Left renal pelvis (tissue), 4 donors: ENCODE data around the gene CREG1. TPM values are rescaled to one million over a fixed set of nuclear protein-coding genes. Genes with fewer than 3 reads are reported as not detected.
"Not testable (repeated sequence)": the region's sequence is repeated elsewhere in the genome, so short reads cannot be mapped to it uniquely, and the experiment has no call there.

Source experiments
- DNase-seq, 4 donors: peaks; one replicate each; pipeline ENCODE4 v3.0.0-alpha.2; 2013; ENCODE audit warnings: low read depth in 4 of 4, low spot score in 3 of 4
- polyA plus RNA-seq, 4 donors: library from polyadenylated mRNA; unstranded; fragments of 120-200 nt; gene quantifications; one replicate each; pipeline ENCODE4 v1.2.1, GENCODE V29; 2013; ENCODE audit not compliant: insufficient read length in 4 of 4

The CREG1 gene
- polyA plus RNA-seq: 100 to 1,000 TPM in 3 of 4 donors, 10 to 100 TPM in 1; 86.3 to 143 (median 121) TPM

DNA sequence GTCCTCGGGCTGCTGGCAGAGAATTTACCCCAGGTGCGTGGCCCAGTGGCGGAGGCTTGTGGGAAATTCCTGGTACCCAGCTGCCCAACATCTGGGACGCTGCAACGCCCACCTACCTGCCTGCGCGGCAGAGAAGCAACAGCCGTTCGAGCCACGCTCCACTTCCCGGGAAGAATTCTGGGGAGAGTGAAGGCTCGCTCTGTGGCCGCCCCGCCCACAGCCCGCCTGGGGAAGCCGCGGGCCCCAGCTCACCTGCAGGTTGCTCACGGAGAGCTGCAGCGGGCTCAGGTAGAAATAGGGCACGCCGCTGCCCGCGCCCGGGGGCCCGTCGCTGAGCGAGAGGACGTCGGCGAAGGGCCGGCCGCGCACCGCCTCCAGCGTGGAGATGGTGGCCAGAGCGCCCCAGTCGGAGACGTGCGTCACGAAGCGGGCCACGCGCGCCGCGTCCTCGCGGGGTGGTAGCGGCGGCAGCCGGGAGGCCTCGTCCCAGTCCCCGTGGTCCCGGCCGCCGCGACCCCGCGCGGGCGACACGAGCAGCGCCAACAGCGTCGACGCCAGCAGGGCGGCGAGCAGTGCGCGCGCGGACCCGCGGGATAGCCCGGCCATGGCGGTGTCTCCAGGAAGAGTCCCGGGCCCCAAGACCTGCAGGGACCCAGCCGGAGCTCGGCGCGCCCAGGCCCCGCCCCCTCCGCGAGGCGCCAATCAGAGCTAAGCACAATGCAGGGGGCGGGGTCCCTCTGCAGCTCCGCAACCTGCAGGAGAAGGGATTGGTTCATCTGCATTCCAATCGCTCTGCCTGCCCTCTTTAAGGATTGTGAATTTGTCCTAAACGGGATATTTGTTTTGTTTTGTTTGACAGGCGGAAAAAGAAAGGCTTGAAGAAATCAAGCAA lies at the start of gene CREG1:
TSS of gene CREG1 (minus strand) at position 627 of the 892 bp plus-strand sequence.
- DNase-seq: peak; percentile 75 to 88 (median 84)

DNA sequence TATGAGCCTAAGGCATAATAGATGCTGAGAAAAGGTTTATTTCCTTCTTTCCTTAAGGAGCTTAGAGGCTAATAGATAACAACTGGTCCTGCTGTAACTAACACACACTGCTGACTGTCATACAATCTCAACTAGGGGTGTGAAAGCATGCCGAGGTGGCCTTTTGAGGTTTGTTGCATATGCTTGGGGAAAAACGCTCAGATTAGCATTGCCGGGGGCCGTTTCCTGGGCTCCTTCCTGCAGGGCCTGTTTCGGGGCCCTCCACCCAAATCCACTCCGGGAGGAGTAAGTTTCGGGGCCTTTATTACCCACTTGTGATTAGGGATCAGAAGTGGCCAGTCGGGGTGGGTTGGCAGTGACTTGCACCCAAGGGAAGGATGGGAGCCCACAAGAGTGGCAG lies 49.3 kb upstream of the CREG1 start:
- no peak for DNase-seq

DNA sequence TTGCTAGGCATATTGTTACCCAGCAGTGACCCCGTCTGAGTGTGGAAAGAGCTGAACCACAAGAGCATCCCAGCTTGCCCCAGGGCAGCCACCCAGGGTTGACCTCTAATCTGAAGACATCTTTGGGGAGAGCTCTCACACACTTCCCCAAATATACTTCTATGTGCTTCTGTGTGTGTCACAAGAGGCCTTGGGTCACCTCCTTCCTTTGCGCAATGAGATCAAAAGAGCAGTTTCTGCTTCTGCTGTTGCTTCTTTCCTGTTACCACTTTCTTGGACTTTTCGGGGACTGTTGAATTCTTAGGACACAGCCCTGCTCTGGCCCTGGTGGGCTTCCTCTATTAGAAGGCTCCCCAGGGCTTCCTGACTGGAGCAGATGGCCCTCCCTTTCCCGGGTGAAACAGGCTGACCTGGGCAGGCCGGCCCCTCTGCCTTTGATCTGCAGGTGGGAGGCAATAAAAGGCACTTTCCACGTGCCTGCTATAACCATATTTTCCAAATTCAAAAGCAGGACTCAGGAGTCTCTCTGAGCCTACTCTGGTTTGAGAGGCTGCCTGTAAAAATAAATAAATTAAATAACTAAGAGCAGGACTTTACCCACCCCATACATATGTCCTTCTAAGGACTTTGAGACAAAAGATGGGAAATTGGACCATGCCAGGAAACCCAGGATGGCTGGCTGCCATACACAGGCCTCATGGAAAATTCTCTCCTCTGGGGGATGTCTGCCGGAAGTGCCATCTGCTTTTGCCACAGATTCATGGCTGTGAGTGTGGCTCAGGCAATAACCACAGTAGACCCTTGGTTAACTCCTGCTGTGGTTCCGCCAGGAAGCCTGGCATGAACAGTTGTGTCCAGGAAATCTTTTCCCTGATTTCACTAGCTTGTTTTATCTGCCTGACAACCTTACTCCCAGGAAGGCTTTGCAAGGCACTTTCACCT lies 48.2 kb upstream of the CREG1 start:
- no peak for DNase-seq

DNA sequence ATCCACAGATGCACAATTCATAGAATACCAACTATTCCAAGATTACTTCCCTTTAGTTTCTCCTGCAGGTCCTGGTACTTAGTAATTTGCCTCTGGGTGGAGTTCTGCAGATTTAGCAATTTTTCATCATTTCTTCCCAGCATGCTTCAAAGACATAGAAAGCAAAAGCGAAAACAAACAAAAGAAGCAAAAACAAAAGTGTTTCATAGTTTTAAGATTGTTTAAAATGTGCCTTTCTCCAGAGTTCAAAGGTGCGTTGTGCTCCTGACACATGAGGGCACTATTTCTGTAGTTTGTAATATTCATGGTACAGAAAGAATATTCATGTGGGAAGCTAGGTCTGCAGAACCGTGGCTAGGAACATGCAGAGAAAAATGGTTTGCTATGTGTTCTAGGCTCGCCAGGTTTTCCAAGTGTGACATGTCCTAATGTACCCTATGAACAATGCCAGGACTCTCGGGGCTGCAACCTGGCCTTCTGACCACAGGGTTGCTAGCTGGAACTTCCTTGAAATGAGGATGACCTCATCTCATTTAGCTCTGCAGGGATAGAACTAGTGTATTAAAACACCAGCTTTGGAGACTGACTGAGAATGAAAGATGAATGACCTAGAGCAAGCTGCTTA lies 46.5 kb upstream of the CREG1 start:
- DNase-seq: no peak

DNA sequence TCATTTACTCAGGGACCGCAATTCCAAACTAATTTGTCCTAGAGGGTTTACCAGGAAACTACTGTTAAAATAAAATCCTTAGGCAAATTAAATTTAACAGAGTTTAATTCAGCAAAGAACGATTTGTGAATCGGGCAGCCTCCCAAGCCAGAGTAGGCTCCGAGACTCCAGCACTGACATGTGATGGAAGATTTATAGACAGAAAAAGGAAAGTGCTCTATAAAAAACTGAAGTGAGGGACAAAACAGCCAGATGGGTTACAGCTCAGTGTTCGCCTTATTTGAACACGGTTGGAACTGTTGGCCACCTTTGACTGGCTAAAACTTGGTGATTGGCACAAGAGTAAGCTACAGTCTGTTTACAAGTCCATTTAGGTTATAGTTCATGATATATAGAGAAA lies 41.3 kb upstream of the CREG1 start:
- no peak for DNase-seq

DNA sequence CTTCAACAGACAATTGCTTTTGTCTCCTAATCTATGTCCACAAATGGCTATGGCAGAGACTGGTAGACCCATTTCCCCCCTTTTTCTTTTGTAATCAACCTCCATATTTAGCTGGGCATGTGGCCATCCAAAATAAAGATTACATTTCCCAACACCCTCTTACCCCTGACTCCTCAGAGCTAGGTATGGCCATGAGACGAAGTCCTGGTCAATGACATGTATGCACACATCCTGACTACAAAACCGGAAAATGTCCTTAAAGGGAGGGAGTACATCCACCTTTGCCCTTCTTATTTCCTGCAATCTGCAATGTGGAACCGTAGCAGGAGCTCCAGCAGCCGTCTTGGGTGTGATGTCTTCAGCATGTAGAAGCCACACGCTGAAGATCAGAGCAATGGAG lies 40.3 kb upstream of the CREG1 start:
- no peak for DNase-seq

DNA sequence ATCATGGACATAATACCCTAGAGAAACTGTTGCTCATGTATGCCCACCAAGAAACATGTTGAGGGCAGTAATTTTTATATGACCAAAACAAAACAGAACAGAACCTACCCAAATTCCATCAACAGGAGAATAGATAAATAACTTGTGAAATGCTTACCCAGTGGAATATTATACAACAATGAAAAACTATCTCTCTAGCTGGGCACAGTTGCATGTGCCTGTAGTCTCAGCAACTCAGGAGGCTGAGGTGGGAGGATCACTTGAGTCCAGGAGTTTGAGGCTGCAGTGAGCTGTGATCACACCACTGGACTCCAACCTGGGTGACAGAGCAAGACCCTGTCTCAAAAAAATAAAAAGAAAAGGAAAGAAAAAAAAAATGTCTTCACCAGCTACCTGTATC lies 38.9 kb upstream of the CREG1 start:
- no peak for DNase-seq

DNA sequence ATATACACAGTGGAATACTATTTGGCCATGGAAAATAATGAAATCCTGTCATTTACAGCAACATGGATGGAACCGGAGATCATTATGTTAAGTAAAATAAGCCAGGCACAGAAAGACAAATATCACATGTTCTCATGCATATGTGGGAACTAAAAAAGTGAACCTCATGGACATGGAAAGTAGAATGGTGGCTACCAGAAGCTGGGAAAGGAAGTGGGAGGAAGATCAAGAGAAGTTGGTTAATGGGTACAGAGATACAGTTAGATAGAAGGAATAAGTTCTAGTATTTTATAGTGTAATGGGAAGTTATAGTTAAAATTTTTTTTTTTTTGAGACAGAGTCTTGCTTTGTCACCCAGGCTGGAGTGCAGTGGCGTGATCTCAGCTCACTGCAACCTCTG lies 34.8 kb upstream of the CREG1 start:
- no peak for DNase-seq

DNA sequence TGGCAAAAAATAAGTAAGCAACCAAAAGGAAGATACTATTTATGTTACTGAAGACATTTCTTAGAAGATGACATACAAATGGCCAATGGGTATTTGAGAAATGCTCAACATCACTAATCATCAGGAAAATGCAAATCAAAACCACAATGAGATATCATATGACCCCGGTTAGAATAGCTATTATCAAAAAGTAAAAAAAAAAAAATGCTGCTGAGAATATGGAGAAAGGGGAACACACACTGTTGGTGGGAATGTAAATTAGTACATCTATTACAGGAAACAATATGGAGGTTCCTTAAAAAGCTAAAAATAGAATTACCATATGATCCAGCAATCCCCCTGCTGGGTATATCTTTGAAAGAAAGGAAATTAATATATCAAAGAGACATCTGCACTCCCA lies 34.3 kb upstream of the CREG1 start:
- DNase-seq: no peak

DNA sequence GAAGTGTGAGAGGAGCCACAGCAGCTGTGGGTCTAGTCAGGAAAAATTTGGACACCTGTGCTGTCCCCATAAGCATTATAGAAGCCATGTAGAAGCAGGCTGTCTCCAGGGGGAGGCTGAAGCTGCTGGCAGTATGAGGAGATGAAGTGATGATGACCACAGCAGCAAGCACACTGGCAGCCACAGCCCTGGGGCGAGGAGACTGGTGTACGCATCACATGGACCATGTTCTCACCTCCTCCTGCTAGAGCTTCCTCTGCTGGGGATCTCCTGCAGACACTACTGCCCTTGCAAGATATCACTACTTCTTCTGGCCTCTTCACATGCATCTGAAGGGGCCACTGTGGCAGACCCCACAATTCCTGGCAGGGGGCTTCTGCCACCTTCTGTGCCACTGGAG lies 33.8 kb upstream of the CREG1 start:
- no peak for DNase-seq

DNA sequence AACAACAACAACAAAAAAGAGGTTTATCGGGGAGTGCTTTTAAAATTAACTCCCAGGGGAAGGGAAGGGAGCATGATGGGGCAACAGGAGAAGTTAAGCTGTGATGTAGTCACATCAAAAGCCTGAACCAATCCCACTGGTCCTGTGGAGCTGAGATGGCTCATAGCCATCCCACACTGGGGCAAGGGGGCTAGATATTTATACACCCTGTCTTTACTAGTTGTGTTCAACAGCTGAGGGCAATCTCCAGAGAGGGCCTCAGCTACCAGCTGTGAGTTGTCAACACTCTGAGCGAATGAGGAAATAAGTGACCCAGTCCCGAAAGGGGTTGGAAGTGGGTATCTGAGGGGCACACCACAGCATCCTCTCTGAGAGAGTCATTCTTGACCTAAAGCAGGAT lies 31.0 kb upstream of the CREG1 start:
- no peak for DNase-seq

DNA sequence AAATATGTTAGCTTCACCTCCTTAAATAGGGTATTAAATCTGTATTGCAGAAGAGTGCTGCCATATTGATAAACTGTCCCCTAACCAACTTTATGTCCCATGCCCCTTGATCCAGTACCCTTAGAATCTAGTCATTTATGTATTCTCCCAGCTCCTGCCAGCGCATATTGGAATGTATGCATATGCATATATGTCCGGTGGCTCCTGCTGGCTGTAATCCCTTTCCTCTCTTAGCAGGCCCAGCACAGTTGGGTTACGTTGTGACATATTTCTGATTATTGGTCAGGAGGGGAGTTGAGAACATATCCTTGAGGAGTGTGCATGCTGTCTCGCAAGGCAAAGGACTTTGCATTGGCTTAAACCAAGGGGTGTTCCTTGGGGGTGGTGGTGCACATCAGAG lies 29.2 kb upstream of the CREG1 start:
- DNase-seq: no peak

DNA sequence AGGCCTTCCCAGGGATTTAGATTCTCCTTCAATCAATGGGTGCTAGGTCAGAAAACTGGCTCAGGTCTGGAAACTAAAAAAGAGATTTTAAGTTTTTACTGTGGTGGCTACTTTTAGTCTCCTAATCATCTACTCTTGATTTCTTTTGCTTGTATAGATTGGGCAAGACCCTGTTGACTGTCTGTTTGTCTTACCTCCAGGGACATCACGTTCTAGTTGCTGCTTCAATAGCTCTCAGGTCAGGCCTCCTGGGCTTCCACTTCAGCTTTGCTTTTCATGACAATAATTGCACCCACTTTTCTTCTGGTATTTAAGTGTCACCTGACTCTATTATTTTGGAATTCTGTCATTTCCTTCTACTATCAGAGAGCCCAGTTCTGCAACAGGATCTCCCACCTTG lies 28.5 kb upstream of the CREG1 start:
- no peak for DNase-seq

DNA sequence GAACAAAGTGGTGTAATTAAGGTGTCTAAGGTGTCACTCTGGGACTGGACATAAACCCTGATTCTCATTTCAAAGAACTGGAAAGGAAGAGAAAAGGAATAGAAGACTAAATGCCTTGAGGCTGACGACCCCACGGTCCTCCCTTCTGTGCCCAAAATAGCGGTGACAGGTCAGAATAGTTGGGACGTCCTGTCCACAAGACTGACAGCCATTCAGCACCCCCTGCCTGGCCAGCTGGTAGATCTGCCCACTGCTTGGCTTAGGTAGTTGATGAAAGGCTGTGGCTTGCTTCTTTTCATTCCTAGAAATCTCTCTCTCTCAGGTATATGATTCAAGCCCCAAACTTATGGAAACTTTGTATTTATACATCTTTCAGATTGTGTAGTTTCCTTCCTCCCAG lies 26.4 kb upstream of the CREG1 start:
- DNase-seq: no peak

DNA sequence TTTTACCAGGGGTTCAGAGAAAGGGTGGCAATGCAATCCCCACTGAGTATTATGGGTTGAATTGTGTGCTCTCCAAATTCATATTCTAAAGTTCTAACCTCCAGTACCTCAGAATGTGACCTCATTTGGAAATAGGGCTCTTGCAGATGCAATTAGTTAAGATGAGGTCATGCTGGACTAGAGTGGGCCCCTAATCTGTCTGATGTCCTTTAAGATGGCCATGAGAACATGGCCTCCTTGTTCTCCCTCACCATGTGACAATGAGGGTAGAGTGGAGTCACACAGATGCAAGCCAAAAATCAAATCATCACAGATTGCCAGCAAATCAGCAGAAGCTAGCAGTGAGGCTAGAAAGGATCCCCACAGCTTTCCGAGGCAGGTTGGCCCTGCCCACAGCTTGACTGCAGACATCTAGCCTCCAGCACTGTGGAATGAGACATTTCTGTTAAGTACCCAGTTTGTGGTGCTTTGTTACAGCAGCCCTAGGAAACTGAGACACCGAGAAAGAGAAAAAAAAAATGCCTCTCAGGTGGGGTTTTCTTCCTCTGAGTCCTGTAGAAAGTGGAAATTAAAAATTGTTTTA lies 25.5 kb upstream of the CREG1 start:
- no peak for DNase-seq

DNA sequence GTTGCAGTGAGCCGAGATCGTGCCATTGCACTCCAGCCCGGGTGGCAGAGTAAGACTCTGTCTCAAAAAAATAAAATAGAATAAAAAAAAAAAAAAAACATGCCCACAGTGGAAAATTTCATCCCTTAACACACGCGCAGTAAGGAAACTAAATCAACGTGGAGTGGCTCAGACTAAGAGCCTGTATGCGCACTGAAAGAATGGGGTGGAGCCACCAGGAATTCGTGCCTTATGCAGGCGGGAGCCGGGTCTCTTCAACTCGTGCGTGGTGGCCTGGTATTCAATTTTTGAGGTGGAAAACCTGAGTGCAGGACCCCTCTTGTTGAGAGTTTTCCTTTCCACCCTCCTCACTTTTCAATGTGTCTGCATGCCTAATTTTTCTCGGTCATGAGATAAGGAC lies 22.1 kb upstream of the CREG1 start:
- DNase-seq: no peak

DNA sequence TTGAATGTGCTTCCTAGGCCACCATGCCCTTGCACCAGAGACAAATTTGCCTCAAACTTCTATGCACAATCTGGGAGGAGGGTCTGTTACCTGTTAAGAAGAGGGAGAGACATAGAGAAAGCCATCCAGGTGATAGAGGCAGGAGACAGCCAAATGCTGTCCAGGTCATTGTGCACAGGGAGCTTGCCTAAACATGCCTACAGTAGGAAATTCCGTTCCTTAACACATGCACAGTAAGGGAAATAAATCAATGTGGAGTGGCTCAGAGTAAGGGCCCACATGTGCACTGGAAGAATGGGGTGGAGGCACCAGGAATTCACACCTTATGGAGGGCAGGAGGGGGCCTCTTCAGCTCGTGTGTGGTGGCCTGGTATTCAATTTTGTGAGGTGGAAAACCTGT lies 19.5 kb upstream of the CREG1 start:
- no peak for DNase-seq

DNA sequence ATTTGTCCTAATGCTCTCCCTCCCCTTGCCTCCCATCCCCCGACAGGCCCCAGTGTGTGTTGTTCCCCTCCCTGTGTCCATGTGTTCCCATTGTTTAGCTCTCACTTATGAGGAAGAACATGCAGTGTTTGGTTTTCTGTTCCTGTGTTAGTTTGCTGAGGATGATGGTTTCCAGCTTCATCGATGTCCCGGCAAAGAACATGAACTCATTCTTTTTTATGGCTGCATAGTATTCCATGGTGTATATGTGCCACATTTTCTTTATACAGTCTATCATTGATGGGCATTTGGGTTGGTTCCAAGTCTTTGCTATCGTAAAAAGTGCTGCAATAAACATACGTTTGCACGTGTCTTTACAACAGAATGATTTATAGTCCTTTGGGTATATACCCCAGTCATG lies 17.1 kb upstream of the CREG1 start:
- not testable (repeated sequence) for DNase-seq

DNA sequence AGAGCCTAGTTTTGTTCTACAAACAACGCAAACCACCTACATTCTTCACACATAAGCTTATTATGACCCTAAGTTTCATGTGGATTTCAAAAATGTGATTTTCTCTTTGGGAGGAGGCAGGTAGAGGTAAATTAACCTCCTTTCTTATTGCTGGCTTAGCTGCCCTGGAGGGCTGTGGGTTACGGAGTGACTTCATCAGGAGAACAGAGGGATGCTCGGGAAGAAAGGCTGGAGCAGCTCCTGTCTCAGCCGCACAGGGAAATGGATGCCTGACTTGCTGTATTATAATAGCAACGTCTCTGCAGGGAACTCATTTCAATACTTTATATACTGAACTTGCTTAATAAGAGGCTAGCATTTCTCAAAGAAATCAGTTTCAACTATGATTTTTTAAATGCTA lies 14.1 kb upstream of the CREG1 start:
- DNase-seq: no peak

DNA sequence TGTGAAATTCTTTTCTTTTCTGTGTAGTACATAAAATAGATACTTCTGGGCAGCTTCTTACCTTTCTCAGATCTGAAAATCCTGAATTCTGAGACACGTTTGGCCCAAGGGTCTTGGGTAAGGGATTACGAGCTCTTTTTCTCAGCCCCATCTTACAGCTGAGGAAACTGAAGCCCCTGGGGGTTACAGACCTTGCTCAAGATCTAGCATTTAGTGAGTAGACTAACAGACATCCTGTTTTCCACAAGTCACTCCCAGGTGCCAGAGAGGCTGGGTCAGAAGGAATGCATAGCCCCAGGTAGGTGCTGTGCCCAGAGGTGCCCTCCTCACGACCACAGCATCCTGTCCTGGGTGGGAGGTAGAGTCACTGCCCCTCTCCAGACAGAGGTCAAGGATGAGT lies 13.2 kb upstream of the CREG1 start:
- no peak for DNase-seq

DNA sequence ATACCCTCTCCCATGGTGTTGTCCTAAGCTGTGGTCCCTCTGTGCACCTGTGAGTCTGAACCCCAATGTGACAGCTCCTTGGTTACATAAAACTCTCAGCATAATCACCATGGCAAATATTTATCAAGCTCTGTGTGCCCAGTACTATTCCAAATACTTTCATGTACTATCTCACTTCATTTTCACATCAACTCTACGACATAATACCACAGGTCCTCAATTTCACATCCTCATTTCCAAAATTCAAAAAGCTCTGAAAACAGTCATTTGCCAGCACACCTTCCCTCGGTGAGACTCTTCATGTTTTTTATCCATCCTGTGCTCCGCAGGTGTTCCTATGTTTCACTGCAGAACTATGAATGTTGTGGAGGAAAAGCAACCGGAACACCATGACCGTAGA lies 12.4 kb upstream of the CREG1 start:
- DNase-seq: no peak
